CD14-positive monocyte (primary cell): ENCODE results near the gene TNFRSF14. TPM values are rescaled to one million over a fixed set of nuclear protein-coding genes. Genes with fewer than 3 reads are reported as not detected.
"Not testable (repeated sequence)": the region's sequence is repeated elsewhere in the genome, so short reads cannot be mapped to it uniquely, and the experiment has no call there.

ENCODE experiments used
- DNase-seq, 3 donors: peaks; one replicate each; pipeline ENCODE4 v3.0.0-alpha.2; 2011 to 2022
- H2AFZ ChIP-seq: 2 replicates; pipeline ENCODE4 v1.6.0; 2012; ENCODE audit warnings: mild to moderate bottlenecking, low read depth, low read length, inconsistent platforms; ENCODE audit not compliant: insufficient read depth, poor library complexity, severe bottlenecking
- H3K27ac ChIP-seq, 2 donors: 1 replicate in 1 of 2; 2 replicates in 1 of 2; pipeline ENCODE4 v1.5.1; 2012 to 2013; ENCODE audit warnings: low read length in 2 of 2, control low read depth in 1 of 2, inconsistent platforms in 1 of 2, low read depth in 1 of 2, mild to moderate bottlenecking in 1 of 2
- H3K27me3 ChIP-seq, 2 donors: one replicate each; pipeline versions ENCODE4 v1.6.0 to v1.6.1; 2011 to 2013; ENCODE audit warnings: low read length in 2 of 2; ENCODE audit not compliant: control insufficient read depth in 2 of 2, insufficient read depth in 2 of 2
- H3K36me3 ChIP-seq, 2 donors: replicated peaks in 1 of 2; 1 replicate in 1 of 2; 2 replicates in 1 of 2; pipeline versions ENCODE4 v1.5.1 to v1.6.1; 2012 to 2013; ENCODE audit warnings: low read length in 2 of 2, control low read depth in 1 of 2, inconsistent platforms in 1 of 2, mild to moderate bottlenecking in 1 of 2; ENCODE audit not compliant: insufficient read depth in 2 of 2, control insufficient read depth in 1 of 2
- H3K4me1 ChIP-seq, 2 donors: 1 replicate in 1 of 2; 2 replicates in 1 of 2; pipeline versions ENCODE4 v1.5.1 to v1.6.1; 2012 to 2013; ENCODE audit warnings: low read length in 2 of 2, control low read depth in 1 of 2, inconsistent platforms in 1 of 2, mild to moderate bottlenecking in 1 of 2, moderate library complexity in 1 of 2; ENCODE audit not compliant: insufficient read depth in 2 of 2, control insufficient read depth in 1 of 2
- H3K4me2 ChIP-seq: replicated peaks from 2 replicates; pipeline ENCODE3; 2012; ENCODE audit warnings: low read length, moderate library complexity, mild to moderate bottlenecking; ENCODE audit not compliant: poor library complexity, severe bottlenecking; ENCODE audit errors: extremely low read depth
- H3K4me3 ChIP-seq, 3 experiments: fragments of 200-600 bp in 1 of 3; sonication (generic) in 1 of 3; replicated peaks in 1 of 3; 1 replicate in 2 of 3; 2 replicates in 1 of 3; pipeline ENCODE4 v1.5.1; 2011 to 2013; ENCODE audit warnings: low read length in 3 of 3, mild to moderate bottlenecking in 3 of 3, control low read depth in 2 of 3, low read depth in 2 of 3, inconsistent platforms in 1 of 3, moderate library complexity in 1 of 3
- H3K79me2 ChIP-seq: 2 replicates; pipeline ENCODE4 v1.6.0; 2012; ENCODE audit warnings: mild to moderate bottlenecking, control low read depth, inconsistent platforms, low read length, moderate library complexity; ENCODE audit not compliant: insufficient read depth
- H3K9ac ChIP-seq: 2 replicates; pipeline ENCODE4 v1.6.0; 2017; ENCODE audit warnings: low read length, mild to moderate bottlenecking; ENCODE audit not compliant: insufficient read depth, poor library complexity, severe bottlenecking
- H3K9me3 ChIP-seq, 2 donors: replicated peaks in 1 of 2; 1 replicate in 1 of 2; 2 replicates in 1 of 2; pipeline versions ENCODE4 v1.5.1 to v1.6.1; 2012 to 2013; ENCODE audit warnings: low read length in 2 of 2, control low read depth in 1 of 2; ENCODE audit not compliant: control insufficient read depth in 1 of 2, insufficient read depth in 1 of 2
- H4K20me1 ChIP-seq: 2 replicates; pipeline ENCODE4 v1.6.0; 2012; ENCODE audit warnings: mild to moderate bottlenecking, low read length, control low read depth, moderate library complexity; ENCODE audit not compliant: insufficient read depth
- H3K27ac Mint-ChIP-seq, 7 donors: one replicate each; pipeline ENCODE4 v1.8.0; 2020; ENCODE audit warnings: mild to moderate bottlenecking in 7 of 7, mixed read lengths in 7 of 7, moderate library complexity in 6 of 7, inconsistent platforms in 2 of 7
- H3K27me3 Mint-ChIP-seq, 3 donors: one replicate each; pipeline ENCODE4 v1.8.0; 2021 to 2022; ENCODE audit warnings: low read depth in 3 of 3, mild to moderate bottlenecking in 3 of 3, mixed read lengths in 3 of 3, moderate library complexity in 3 of 3, inconsistent platforms in 1 of 3
- H3K36me3 Mint-ChIP-seq, 2 donors: one replicate each; pipeline ENCODE4 v1.8.0; 2020; ENCODE audit warnings: mixed read lengths in 2 of 2, inconsistent platforms in 1 of 2, mild to moderate bottlenecking in 1 of 2
- H3K4me1 Mint-ChIP-seq: one replicate; pipeline ENCODE4 v1.8.0; 2020; ENCODE audit warnings: mild to moderate bottlenecking, mixed read lengths
- H3K4me3 Mint-ChIP-seq, 2 donors: one replicate each; pipeline ENCODE4 v1.8.0; 2020; ENCODE audit warnings: mild to moderate bottlenecking in 2 of 2, mixed read lengths in 2 of 2, moderate library complexity in 1 of 2
- H3K9me3 Mint-ChIP-seq, 7 donors: one replicate each; pipeline ENCODE4 v1.8.0; 2020 to 2022; ENCODE audit warnings: mixed read lengths in 7 of 7, mild to moderate bottlenecking in 6 of 7, moderate library complexity in 6 of 7, inconsistent platforms in 2 of 7
- CTCF ChIP-seq: fragments of 200-600 bp; IDR thresholded peaks from one replicate; pipeline ENCODE4 v1.8.0; 2022; ENCODE audit warnings: antibody characterized with exemption, mild to moderate bottlenecking
- WGBS: methylation state at CpG from one replicate; pipeline ENCODE4 v1.1.5; 2013; ENCODE audit warnings: missing lambda C conversion rate; ENCODE audit not compliant: insufficient coverage; 5-methylcytosine and 5-hydroxymethylcytosine counted together
- intact Hi-C, 2 donors: fragments of 100-400 bp; cut with micrococcal nuclease; formaldehyde crosslinking; loops; one replicate each; pipeline versions ENCODE4 v1.15.0 to v1.15.1; 2023
- polyA plus RNA-seq, 3 donors: library from polyadenylated mRNA; depleted of rRNA in 1 of 3; unstranded in 2 of 3; stranded (reverse) in 1 of 3; fragments of 300-500 nt in 2 of 3; fragments of >200 nt in 1 of 3; fragmentation: Illumina TruSeq in 2 of 3; gene quantifications; 1 replicate in 2 of 3; 2 replicates in 1 of 3; pipeline ENCODE4 v1.2.3, GENCODE V29; 2012 to 2021

TNFRSF14 gene
- polyA plus RNA-seq, 3 donors: 62.1 to 512 (median 64.4) TPM

DNA sequence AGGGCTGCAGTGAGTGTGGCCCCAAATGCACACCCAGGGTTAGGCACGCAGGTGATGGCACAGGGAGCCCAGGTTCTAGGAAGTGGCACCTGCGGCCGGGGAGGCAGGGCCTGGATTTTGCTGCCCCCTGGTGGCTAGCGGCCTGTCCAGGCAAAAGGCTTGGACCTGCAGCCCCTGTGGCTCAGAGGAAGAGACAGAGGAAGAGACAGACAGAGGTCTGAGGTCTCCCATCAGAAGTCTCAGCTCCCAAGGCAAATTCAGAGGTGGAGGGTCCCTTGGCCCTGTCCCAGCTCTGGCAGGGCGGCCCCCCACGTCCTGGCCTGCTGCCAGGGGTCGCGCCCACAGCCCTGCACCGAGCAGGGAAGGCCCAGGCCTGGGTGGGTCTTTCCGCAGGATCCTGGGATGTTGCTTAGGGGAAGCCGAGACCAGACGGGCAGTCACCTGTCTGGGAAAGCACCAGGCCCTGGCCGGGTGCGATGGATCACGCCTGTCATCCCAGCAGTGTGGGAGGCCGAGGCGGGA, 8.0 kb upstream of the TNFRSF14 start:
- Histone ChIP-seq H3K9ac (peak overlapping the region; percentile 86), H3K27me3 (peaks cover 0 to 1% of the 10 kb centered on the region in 2 donors), H3K4me3 (peak overlapping the region; percentile 52 to 88 (median 76)), H3K79me2 (peaks cover 8% of the 10 kb centered on the region), H2AFZ (peak overlapping the region; percentile 49), H3K27ac (peak overlapping the region; percentile 99 to 100), H4K20me1 (peaks cover 11% of the 10 kb centered on the region), H3K36me3 (no peaks in the 10 kb centered on the region), H3K9me3 (no peaks in the 10 kb centered on the region), H3K4me1 (peaks cover 40 to 52% of the 10 kb centered on the region in 2 donors), H3K4me2 (peak overlapping the region; percentile 80)
- TF ChIP-seq CTCF: peak; percentile 95
- peaks cover 27% of the 10 kb centered on the region for H3K4me1 Mint-ChIP-seq
- WGBS: 4% methylated on average over 16 of the region's 17 CpGs
- intact Hi-C loops: loop anchor here (1.0 to 10.0 kb wide), 5 partner anchors 37 to 416 kb away; partner anchors contain the start of genes PEX10 (in 2 of the 2) and FAAP20 (in 1 of the 2)
- H3K36me3 Mint-ChIP-seq: no peaks in the 10 kb centered on the region
- peaks cover 2 to 16% (median 7%) of the 10 kb centered on the region in 3 donors for H3K27me3 Mint-ChIP-seq
- H3K9me3 Mint-ChIP-seq: peaks cover 0 to 3% (median 0%) of the 10 kb centered on the region in 7 donors
- H3K4me3 Mint-ChIP-seq: peak overlapping the region; percentile 76 to 81
- peak; percentile 74 to 83 (median 82) for DNase-seq
- H3K27ac Mint-ChIP-seq: peak overlapping the region; percentile 95 to 99 (median 97)

DNA sequence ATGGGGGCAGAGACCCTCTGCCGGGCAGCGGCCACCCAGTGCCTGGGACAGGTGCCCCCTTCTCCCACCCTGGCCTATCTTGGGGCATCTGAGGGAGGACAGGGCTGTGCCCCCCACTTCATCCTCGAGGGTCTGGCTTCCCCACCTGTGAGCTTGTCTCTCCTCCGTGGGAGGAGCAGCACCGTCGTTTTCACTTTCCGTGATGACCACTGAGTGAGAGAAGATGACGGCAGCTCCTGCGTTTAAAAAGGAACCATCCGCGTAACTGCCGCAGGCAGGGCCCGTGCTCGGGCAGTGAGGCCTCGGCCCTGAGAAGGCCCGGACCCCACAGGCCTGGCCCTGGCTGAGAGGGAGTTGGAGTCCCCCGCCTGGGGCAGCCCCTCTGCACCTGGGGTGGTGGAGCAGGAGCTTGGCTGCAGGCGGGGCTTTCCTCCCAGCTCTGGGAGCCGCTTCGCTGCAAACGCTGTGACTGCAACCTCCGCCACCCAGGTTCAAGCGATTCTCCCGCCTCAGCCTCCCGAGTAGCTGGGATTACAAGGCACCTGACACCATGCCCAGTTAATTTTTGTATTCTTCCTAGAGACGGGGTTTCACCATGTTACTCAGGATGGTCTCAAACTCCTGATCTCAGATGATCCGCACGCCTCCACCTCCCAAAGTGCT, 6.7 kb upstream of the TNFRSF14 start:
- WGBS: 66% methylated on average over 13 of the region's 28 CpGs
- not testable (repeated sequence) for H2AFZ ChIP-seq, H3K9me3 Mint-ChIP-seq, H3K36me3 ChIP-seq, H3K27me3 ChIP-seq, H3K9me3 ChIP-seq, H3K79me2 ChIP-seq, DNase-seq, H3K36me3 Mint-ChIP-seq, H3K27me3 Mint-ChIP-seq
- intact Hi-C loops: loop anchor here (5.0 to 10.0 kb wide), 4 partner anchors 93 to 417 kb away; partner anchors contain the start of genes PEX10 (in 2 of the 2) and FAAP20 (in 1 of the 2)
- Mint-ChIP-seq H3K4me3 (peak overlapping the region in 1 of 2 donors; percentile 82), H3K27ac (peak overlapping the region; percentile 95 to 99 (median 97)), H3K4me1 (peaks cover 28% of the 10 kb centered on the region)
- Histone ChIP-seq H3K4me1 (peaks cover 43 to 54% of the 10 kb centered on the region in 2 donors), H3K27ac (peak overlapping the region; percentile 99 to 100), H3K4me2 (peak overlapping the region; percentile 80), H3K4me3 (peak overlapping the region in 2 of 3 experiments; percentile 35 to 88), H4K20me1 (peaks cover 11% of the 10 kb centered on the region), H3K9ac (peak overlapping the region; percentile 86)

DNA sequence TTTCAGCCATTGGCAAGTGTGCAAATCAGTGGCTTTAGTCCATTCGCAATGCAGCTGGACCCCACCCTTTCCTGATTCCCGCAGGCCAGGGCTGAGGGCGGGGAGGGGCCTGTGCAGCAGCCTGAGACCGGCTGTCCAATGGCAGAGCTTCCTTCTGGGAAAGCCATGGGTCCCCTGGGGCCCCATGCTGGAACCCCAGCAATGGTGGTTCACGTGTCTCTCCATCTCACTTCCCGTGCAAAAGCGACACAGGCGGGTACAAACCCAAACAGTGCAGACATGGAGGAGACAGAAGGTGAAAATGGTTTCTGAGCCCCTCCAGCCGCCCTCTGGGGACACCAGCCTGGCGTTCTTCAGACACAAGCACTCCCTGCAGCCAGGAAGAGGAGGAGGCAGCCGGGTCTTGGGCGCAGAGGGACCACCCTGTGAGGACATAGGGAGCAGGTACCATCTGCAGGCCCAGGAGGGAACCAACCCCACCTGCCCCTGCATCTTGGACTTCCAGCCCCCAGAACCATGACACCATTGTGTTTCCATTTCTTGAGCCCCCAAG, 5.8 kb upstream of the TNFRSF14 start:
- H3K4me2 ChIP-seq, H3K79me2 ChIP-seq, DNase-seq, H2AFZ ChIP-seq, H3K9me3 Mint-ChIP-seq, intact Hi-C loops, H3K36me3 Mint-ChIP-seq, H3K27me3 ChIP-seq, H3K4me3 Mint-ChIP-seq, H3K4me3 ChIP-seq, H3K9ac ChIP-seq, H3K9me3 ChIP-seq, H3K36me3 ChIP-seq: not testable (repeated sequence)
- Mint-ChIP-seq H3K27ac (peak overlapping the region in 6 of 7 donors; percentile 45 to 97 (median 82)), H3K27me3 (peaks cover 9 to 13% (median 11%) of the 10 kb centered on the region in 3 donors), H3K4me1 (peaks cover 36% of the 10 kb centered on the region)
- peaks cover 52 to 62% of the 10 kb centered on the region in 2 donors for H3K4me1 ChIP-seq
- peaks cover 11% of the 10 kb centered on the region for H4K20me1 ChIP-seq
- peak overlapping the region; percentile 99 to 100 for H3K27ac ChIP-seq
- 55% methylated on average over 4 of the region's 12 CpGs for WGBS
